Measurements from ENCODE around the gene NDUFS7. TPM values are rescaled to one million over a fixed set of nuclear protein-coding genes. Genes with fewer than 3 reads are reported as not detected.
A peak's percentile ranks its signal among the peaks of the same experiment; 100 is the strongest.

Gene NDUFS7
- total and polyA plus RNA-seq, 4 experiments from 2014 or later = 68.6 to 193 (median 127) TPM

DNA sequence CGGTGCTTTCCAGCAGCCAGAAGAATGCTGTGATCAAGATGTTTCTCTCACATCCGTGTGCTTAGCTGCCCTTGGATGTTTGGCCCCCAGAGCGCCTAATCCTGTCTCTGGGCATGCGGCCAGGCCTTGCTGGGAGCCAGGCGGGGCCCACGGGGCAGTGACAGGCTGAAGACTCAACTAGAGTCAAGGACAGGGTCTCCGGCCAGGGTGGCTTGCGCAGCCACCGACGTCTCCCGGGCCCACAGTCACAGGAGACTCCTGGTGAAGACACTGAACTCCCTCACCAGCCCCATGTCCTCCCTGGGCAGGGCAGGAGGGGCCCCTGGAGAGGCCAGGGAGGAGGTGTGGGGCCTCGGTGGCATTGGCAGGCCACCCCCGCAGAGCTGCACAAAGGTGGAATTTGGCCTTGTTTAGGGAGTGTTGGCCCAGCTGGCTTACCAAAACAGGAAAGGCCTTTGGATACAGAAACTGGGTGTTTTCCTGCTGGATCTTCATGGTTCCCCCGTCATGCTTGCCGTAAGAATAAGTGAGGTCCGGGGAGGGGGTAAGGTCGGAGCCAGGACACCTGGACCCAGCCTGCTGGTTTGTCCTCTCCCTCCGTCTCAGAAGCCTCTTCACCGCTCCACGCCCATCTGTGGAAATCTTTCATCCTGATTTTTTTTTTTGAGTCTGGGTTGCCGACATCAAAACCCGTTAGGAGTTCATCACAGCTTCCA, 10.0 kb upstream of the NDUFS7 start:
- intact Hi-C loops (cut with micrococcal nuclease) = no loop called here
- no peak overlapping the region for H3K4me3 Mint-ChIP-seq
- no peaks in the 10 kb centered on the region for H3K27me3 Mint-ChIP-seq

DNA sequence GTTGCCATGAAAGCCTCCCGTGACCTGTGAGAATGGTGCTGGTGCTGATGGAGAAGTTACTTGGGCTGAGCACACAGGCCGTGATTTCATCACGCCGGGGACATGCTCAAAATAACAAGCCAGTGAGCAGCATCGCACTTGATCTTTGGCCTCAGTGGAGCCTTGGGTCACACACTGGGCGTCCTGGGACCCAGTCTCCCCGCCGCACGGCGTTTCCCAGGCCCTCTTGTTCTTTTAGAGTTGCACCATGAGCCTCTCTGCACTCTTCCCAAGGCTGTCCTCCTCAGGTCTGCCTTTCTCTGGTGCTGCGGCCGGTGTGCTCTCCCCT, 9.5 kb upstream of the NDUFS7 start:
- CTCF ChIA-PET (ENCODE audit: partially characterized antibody) = no interaction called here
- Histone ChIP-seq H3K4me1 (ENCODE audit: insufficient read depth, low read length) (no peaks in the 10 kb centered on the region), H3K36me3 (ENCODE audit: insufficient read depth, low read length) (no peaks in the 10 kb centered on the region), H3K9me3 (ENCODE audit: control insufficient read depth in 1 of 2, low read length in 2 of 2) (no peaks in the 10 kb centered on the region), H3K27me3 (ENCODE audit: insufficient read depth, low read length) (no peaks in the 10 kb centered on the region), H3K27ac (ENCODE audit: low read depth, low read length) (no peak overlapping the region), H3K4me3 (ENCODE audit: low read length in 2 of 2) (no peak overlapping the region)
- Mint-ChIP-seq H3K27me3 (no peaks in the 10 kb centered on the region), H3K9me3 (no peaks in the 10 kb centered on the region), H3K27ac (no peak overlapping the region), H3K4me1 (no peaks in the 10 kb centered on the region), H3K36me3 (peaks cover 0 to 11% of the 10 kb centered on the region in 2 donors), H3K4me3 (no peak overlapping the region)
- no peak for DNase-seq
- intact Hi-C loops (cut with micrococcal nuclease) = no loop called here
- POLR2A ChIA-PET (ENCODE audit: partially characterized antibody) = no interaction called here

More for the DNA sequence above, 10.0 kb upstream of the NDUFS7 start:
- ChIA-PET CTCF (ENCODE audit: partially characterized antibody) (interaction anchor here (1.3 to 2.2 kb wide), 2 partner anchors 94 to 130 kb away, joined by 10 to 15 read pairs; no protein-coding TSS in a partner anchor), POLR2A (ENCODE audit: partially characterized antibody) (no interaction called here)
- no peak overlapping the region for H3K4me3 ChIP-seq (ENCODE audit: low read length in 2 of 2)
- H3K4me1 ChIP-seq (ENCODE audit: insufficient read depth, low read length) = no peaks in the 10 kb centered on the region
- H3K36me3 ChIP-seq (ENCODE audit: insufficient read depth, low read length) = no peaks in the 10 kb centered on the region
- H3K27ac Mint-ChIP-seq = no peak overlapping the region
- H3K27me3 ChIP-seq (ENCODE audit: insufficient read depth, low read length) = no peaks in the 10 kb centered on the region
- no peak for DNase-seq
- H3K4me1 Mint-ChIP-seq = no peaks in the 10 kb centered on the region
- peaks cover 0 to 11% of the 10 kb centered on the region in 2 donors for H3K36me3 Mint-ChIP-seq
- H3K9me3 Mint-ChIP-seq = no peaks in the 10 kb centered on the region
- no peak overlapping the region for H3K27ac ChIP-seq (ENCODE audit: low read depth, low read length)
- no peaks in the 10 kb centered on the region for H3K9me3 ChIP-seq (ENCODE audit: control insufficient read depth in 1 of 2, low read length in 2 of 2)

DNA sequence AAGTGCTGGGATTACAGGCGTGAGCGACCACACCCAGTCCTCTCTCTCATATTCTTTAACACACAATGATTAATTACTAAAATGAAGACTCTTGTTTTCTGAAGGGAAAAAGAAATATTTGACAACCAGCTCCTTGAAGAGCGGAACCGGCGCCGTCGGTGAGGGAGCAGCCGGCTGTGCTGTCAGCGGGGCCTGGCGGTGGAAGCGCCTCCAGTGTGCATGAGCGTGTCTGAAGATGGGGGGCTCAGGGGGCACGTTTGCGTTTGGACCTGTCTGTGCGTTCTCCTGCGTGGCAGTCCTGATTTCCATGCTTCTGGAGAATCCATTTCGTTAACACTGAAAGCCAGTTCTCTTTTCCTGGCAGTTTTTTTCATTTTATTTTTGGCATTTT, 7.3 kb upstream of the NDUFS7 start:
- CTCF ChIA-PET (ENCODE audit: partially characterized antibody) = no interaction called here
- H3K9me3 Mint-ChIP-seq = no peaks in the 10 kb centered on the region
- POLR2A ChIA-PET (ENCODE audit: partially characterized antibody) = no interaction called here

DNA sequence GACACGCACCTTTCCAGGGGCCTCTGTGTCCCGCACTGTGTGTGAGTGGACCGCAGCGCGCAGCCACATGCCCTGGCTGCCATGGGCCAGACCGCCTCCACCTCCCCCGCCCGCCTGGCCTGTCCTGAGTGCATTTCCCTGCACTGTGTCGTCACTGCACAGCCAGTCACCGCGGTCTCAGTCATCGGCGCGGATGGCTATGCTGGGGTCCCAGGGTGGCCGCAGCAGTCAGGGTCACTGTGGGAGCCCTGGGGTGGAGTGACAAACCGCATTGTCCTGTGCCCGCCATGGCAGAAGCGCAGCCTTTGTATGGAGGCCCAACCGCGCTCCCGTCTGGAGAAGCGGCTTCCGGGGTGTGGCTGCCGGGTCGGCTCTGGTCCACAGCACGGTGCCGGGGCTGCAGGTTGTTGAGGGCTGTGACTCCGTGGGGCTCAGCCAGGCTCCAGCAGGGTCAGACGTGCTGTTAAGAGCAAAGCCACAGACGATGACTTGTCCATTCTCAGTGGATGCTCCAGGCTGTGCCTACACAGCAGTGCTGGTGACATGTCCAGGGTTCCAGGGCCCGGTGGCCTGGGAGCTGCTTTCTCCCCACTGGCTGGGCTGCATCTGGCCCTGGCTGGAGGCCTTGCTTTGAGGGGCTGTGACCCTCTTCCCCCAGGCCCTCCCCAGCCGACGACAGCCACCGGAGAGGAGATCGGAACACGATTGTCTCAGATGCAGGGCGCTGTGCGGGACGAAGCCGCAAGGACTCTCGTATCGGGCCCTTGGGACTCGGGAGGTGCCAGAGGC, 6.3 kb upstream of the NDUFS7 start:
- Histone ChIP-seq H3K4me1 (ENCODE audit: insufficient read depth, low read length) (no peaks in the 10 kb centered on the region), H3K27ac (ENCODE audit: low read depth, low read length) (no peak overlapping the region), H3K9me3 (ENCODE audit: control insufficient read depth in 1 of 2, low read length in 2 of 2) (no peaks in the 10 kb centered on the region), H3K4me3 (ENCODE audit: low read length in 2 of 2) (no peak overlapping the region), H3K27me3 (ENCODE audit: insufficient read depth, low read length) (no peaks in the 10 kb centered on the region), H3K36me3 (ENCODE audit: insufficient read depth, low read length) (no peaks in the 10 kb centered on the region)
- no peak for DNase-seq
- Mint-ChIP-seq H3K4me3 (no peak overlapping the region), H3K9me3 (no peaks in the 10 kb centered on the region), H3K27ac (no peak overlapping the region), H3K27me3 (no peaks in the 10 kb centered on the region), H3K36me3 (peaks cover 0 to 6% of the 10 kb centered on the region in 2 donors), H3K4me1 (no peaks in the 10 kb centered on the region)
- ChIA-PET POLR2A (ENCODE audit: partially characterized antibody) (no interaction called here), CTCF (ENCODE audit: partially characterized antibody) (no interaction called here)
- intact Hi-C loops (cut with micrococcal nuclease) = no loop called here

More for the DNA sequence above, 7.3 kb upstream of the NDUFS7 start:
- no peaks in the 10 kb centered on the region for H3K36me3 ChIP-seq (ENCODE audit: insufficient read depth, low read length)
- no peaks in the 10 kb centered on the region for H3K9me3 ChIP-seq (ENCODE audit: control insufficient read depth in 1 of 2, low read length in 2 of 2)
- intact Hi-C loops (cut with micrococcal nuclease) = no loop called here
- H3K27ac Mint-ChIP-seq = peak overlapping the region in 1 of 7 donors; percentile 83
- no peak overlapping the region for H3K27ac ChIP-seq (ENCODE audit: low read depth, low read length)
- no peaks in the 10 kb centered on the region for H3K4me1 Mint-ChIP-seq
- H3K4me3 Mint-ChIP-seq = no peak overlapping the region
- no peaks in the 10 kb centered on the region for H3K27me3 ChIP-seq (ENCODE audit: insufficient read depth, low read length)
- no peak overlapping the region for H3K4me3 ChIP-seq (ENCODE audit: low read length in 2 of 2)
- no peak for DNase-seq
- H3K27me3 Mint-ChIP-seq = no peaks in the 10 kb centered on the region
- H3K4me1 ChIP-seq (ENCODE audit: insufficient read depth, low read length) = no peaks in the 10 kb centered on the region
- peaks cover 0 to 9% of the 10 kb centered on the region in 2 donors for H3K36me3 Mint-ChIP-seq

DNA sequence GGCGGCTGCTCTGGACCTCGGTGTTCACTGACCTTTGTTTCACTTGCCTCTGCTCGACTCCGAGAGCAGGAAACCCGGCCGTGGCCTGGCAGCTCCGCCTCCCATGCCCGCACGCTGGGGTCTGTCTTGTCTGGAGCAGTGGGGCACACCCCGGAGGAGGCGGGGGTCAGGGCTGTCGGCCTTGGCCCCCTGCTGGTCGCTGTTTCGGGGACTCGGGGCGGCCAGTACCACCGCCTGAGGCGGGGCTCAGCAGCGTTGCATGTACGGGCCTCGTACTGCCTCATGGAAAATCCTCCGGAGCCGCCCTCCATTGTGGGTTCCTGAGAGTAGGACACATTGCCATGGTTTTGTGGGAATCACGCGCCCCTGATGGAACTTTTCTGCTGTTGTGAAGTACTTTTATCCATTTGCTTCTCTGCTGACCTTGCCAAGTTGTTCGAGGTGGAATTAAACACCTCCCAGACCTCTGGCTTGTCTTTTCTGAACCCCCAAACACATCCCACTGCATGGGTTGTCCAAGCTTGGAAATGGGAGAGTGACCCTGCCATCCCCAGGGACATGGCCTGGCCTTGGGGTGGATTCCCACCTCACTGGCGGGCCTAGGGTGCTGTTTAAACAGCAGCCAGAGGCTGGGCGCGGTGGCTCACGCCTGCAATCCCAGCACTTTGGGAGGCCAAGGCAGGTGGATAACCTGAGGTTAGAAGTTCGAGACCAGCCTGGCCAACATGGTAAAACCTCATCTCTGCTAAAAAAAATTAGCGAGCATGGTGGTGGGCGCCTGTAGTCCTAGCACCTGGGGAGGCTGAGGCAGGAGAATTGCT, 5.5 kb upstream of the NDUFS7 start:
- Mint-ChIP-seq H3K9me3 (peaks cover 0 to 4% (median 0%) of the 10 kb centered on the region in 8 donors), H3K4me3 (no peak overlapping the region), H3K27ac (no peak overlapping the region), H3K27me3 (no peaks in the 10 kb centered on the region), H3K4me1 (peaks cover 3 to 6% (median 5%) of the 10 kb centered on the region in 4 donors), H3K36me3 (peaks cover 0 to 11% of the 10 kb centered on the region in 2 donors)
- Histone ChIP-seq H3K4me1 (ENCODE audit: insufficient read depth, low read length) (peaks cover 5% of the 10 kb centered on the region), H3K27me3 (ENCODE audit: insufficient read depth, low read length) (no peaks in the 10 kb centered on the region), H3K27ac (ENCODE audit: low read depth, low read length) (no peak overlapping the region), H3K36me3 (ENCODE audit: insufficient read depth, low read length) (no peaks in the 10 kb centered on the region), H3K4me3 (ENCODE audit: low read length in 2 of 2) (no peak overlapping the region), H3K9me3 (ENCODE audit: control insufficient read depth in 1 of 2, low read length in 2 of 2) (no peaks in the 10 kb centered on the region)
- ChIA-PET POLR2A (ENCODE audit: partially characterized antibody) (no interaction called here), CTCF (ENCODE audit: partially characterized antibody) (no interaction called here)
- DNase-seq = no peak
- intact Hi-C loops (cut with micrococcal nuclease) = no loop called here

DNA sequence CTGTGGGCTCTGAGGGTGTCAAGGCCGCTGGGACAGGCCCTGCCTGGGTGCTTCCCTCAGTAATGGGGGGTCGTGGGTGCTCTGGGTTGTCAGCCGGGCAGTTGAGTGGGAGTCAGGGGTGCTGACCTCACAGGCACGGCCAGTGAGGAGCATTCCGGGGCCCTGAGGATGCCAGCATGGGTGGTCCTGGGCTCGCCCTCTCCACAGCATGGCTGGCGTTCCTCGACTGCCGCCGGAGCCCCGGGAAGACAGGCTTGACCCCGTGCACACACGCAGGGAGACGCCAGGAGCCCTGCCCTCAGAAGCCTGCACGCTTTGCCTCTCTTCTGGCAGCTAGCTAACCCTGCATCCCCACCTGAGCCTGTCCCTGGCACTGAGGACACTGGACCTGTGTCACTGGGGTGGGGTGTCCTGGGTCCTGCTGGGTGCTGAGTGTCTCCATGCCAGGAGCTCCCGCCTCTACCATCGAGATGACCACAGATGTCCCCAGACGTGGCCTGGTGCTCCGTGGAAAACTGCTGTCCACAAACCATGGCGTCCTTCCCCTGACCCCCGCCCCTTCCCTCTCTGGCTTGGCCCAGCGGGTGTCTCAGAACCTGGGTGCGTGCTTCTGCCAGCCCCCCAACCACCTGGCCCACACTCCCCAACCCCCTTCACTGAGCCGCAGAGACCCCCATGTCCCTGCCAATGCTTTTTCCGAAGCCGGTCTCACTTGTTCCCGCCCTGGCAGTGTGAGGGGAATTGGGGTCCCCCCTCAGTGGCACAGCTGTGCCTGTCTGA, 4.4 kb upstream of the NDUFS7 start:
- H3K36me3 ChIP-seq (ENCODE audit: insufficient read depth, low read length) = no peaks in the 10 kb centered on the region
- Mint-ChIP-seq H3K4me1 (peaks cover 6 to 14% (median 9%) of the 10 kb centered on the region in 4 donors), H3K27me3 (peaks cover 3 to 5% of the 10 kb centered on the region in 2 donors), H3K4me3 (no peak overlapping the region), H3K36me3 (peaks cover 0 to 13% of the 10 kb centered on the region in 2 donors), H3K9me3 (peaks cover 0 to 9% (median 3%) of the 10 kb centered on the region in 8 donors), H3K27ac (no peak overlapping the region)
- H3K27ac ChIP-seq (ENCODE audit: low read depth, low read length) = no peak overlapping the region
- POLR2A ChIA-PET (ENCODE audit: partially characterized antibody) = no interaction called here
- H3K4me3 ChIP-seq (ENCODE audit: low read length in 2 of 2) = no peak overlapping the region
- H3K9me3 ChIP-seq (ENCODE audit: control insufficient read depth in 1 of 2, low read length in 2 of 2) = no peaks in the 10 kb centered on the region
- H3K4me1 ChIP-seq (ENCODE audit: insufficient read depth, low read length) = peaks cover 7% of the 10 kb centered on the region
- CTCF ChIA-PET (ENCODE audit: partially characterized antibody) = no interaction called here
- intact Hi-C loops (cut with micrococcal nuclease) = no loop called here
- no peak for DNase-seq
- H3K27me3 ChIP-seq (ENCODE audit: insufficient read depth, low read length) = no peaks in the 10 kb centered on the region

Data from CD4-positive, alpha-beta memory T cell (primary cell).